HepG2 (cell line): ENCODE data around the gene SLC22A13. TPM values are rescaled to one million over a fixed set of nuclear protein-coding genes. Genes with fewer than 3 reads are reported as not detected.

Experiments used
- ATAC-seq: fragments of 200-7000 bp; cut with Tn5 transposase; 3 replicates; pipeline ENCODE4 v1.9.1; 2020; ENCODE audit warnings: mild to moderate bottlenecking, moderate library complexity
- Bru-seq: library from RNA; stranded (reverse); fragments of 400-500 nt; gene quantifications from one replicate; lab custom pipeline; 2021; lab: Mats Ljungman, UMichigan
- BruChase-seq, 2 experiments: library from RNA; stranded (reverse); fragments of 400-500 nt; gene quantifications; one replicate each; lab custom pipeline; 2021; lab: Mats Ljungman, UMichigan
- BruUV-seq: library from RNA; stranded (reverse); fragments of 400-500 nt; replicated peaks from 2 replicates; lab custom pipeline; 2021; lab: Mats Ljungman, UMichigan
- CTCF ChIA-PET: fragments of 300-600 bp; formaldehyde crosslinking; extraction: SDS; loops from one replicate; lab custom pipeline; 2021; ENCODE audit warnings: low total read pairs, inconsistent platforms, low intra/inter-chr PET ratio; lab: Yijun Ruan, JAX
- POLR2A ChIA-PET: fragments of 350-600 bp; sonication (Branson Sonifier 250); formaldehyde crosslinking; loops from one replicate; lab custom pipeline; 2020; ENCODE audit warnings: antibody characterized with exemption, inconsistent platforms; lab: Yijun Ruan, JAX
- DNase-seq: peaks from one replicate; pipeline ENCODE4 v3.0.0-alpha.2; 2015; ENCODE audit warnings: low spot score
- FAIRE-seq: peaks from 3 replicates; lab custom pipeline; 2011; peaks lifted over from hg19 to GRCh38; lab: Jason Lieb, UNC
- H2AFZ ChIP-seq: one replicate; pipeline ENCODE4 v1.6.1; 2011; ENCODE audit warnings: low read length, inconsistent platforms
- H3K27ac ChIP-seq: fragments of 300-600 bp; 3 replicates; pipeline ENCODE4 v1.8.0; 2011; ENCODE audit warnings: mixed run types, mild to moderate bottlenecking, mixed read lengths, low read length, inconsistent platforms; ENCODE audit not compliant: insufficient read depth; ENCODE audit errors: extremely low read length
- H3K27me3 ChIP-seq, 2 experiments: fragments of 200-600 bp in 1 of 2; 2 replicates in 1 of 2; 3 replicates in 1 of 2; pipeline versions ENCODE4 v1.6.0 to v1.8.0; 2011; ENCODE audit warnings: low read length in 2 of 2, mild to moderate bottlenecking in 2 of 2, moderate library complexity in 2 of 2, inconsistent platforms in 1 of 2; ENCODE audit not compliant: insufficient read depth in 2 of 2, control insufficient read depth in 1 of 2
- H3K36me3 ChIP-seq, 2 experiments: fragments of 200-600 bp in 1 of 2; replicated peaks in 1 of 2; 2 replicates in 1 of 2; 3 replicates in 1 of 2; pipeline versions ENCODE4 v1.5.1 to v1.8.0; 2011; ENCODE audit warnings: low read length in 2 of 2, inconsistent platforms in 1 of 2; ENCODE audit not compliant: insufficient read depth in 2 of 2, control insufficient read depth in 1 of 2
- H3K4me1 ChIP-seq: 2 replicates; pipeline ENCODE4 v1.5.1; 2012; ENCODE audit warnings: low read length, inconsistent platforms; ENCODE audit not compliant: insufficient read depth
- H3K4me2 ChIP-seq: 2 replicates; pipeline ENCODE4 v1.6.0; 2011; ENCODE audit warnings: low read depth, low read length, inconsistent platforms
- H3K4me3 ChIP-seq, 3 experiments: fragments of 200-600 bp in 1 of 3; sonication (generic), shearing (Covaris generic) in 1 of 3; replicated peaks in 1 of 3; 2 replicates each; pipeline ENCODE4 v1.5.1; 2011 to 2016; ENCODE audit warnings: low read length in 3 of 3, inconsistent platforms in 2 of 3, low read depth in 2 of 3, mild to moderate bottlenecking in 2 of 3, control low read depth in 1 of 3, mixed read lengths in 1 of 3; ENCODE audit not compliant: insufficient read depth in 1 of 3
- H3K79me2 ChIP-seq: one replicate; pipeline ENCODE4 v1.6.1; 2011; ENCODE audit warnings: low read length, inconsistent platforms; ENCODE audit not compliant: insufficient read depth
- H3K9ac ChIP-seq: 2 replicates; pipeline ENCODE4 v1.6.0; 2011; ENCODE audit warnings: mild to moderate bottlenecking, low read depth, low read length, inconsistent platforms; ENCODE audit not compliant: insufficient read depth
- H3K9me3 ChIP-seq: 2 replicates; pipeline ENCODE4 v1.5.1; 2012; ENCODE audit warnings: mild to moderate bottlenecking, low read length
- H4K20me1 ChIP-seq: 2 replicates; pipeline ENCODE4 v1.6.0; 2011; ENCODE audit warnings: inconsistent platforms, mild to moderate bottlenecking, low read length, moderate library complexity; ENCODE audit not compliant: insufficient read depth
- E2F1 ChIP-seq: sonication (generic); formaldehyde crosslinking; IDR thresholded peaks from 2 replicates; pipeline ENCODE4 v1.5.0; 2020; ENCODE audit warnings: missing genetic modification reagents
- FOXK1 ChIP-seq: sonication (generic); formaldehyde crosslinking; IDR thresholded peaks from 2 replicates; pipeline ENCODE4 v1.4.0; 2020; ENCODE audit warnings: low read depth, missing genetic modification reagents, borderline replicate concordance
- PLRG1 ChIP-seq: fragments of 450-650 bp; conservative IDR thresholded peaks from 2 replicates; pipeline ENCODE4 v1.6.1; 2016
- SMARCC2 ChIP-seq: fragments of 450-650 bp; IDR thresholded peaks from 2 replicates; pipeline ENCODE4 v1.6.1; 2017; ENCODE audit warnings: antibody characterized with exemption, mild to moderate bottlenecking
- TGIF2 ChIP-seq: IDR thresholded peaks from 2 replicates; pipeline ENCODE4 v1.6.1; 2016; ENCODE audit warnings: control low read depth, missing compliant biosample characterization
- ZNF44 ChIP-seq: sonication (generic); formaldehyde crosslinking; IDR thresholded peaks from 2 replicates; pipeline ENCODE4 v1.5.1; 2020; ENCODE audit warnings: mild to moderate bottlenecking, missing genetic modification reagents
- ZNF749 ChIP-seq: sonication (generic); formaldehyde crosslinking; IDR thresholded peaks from 2 replicates; pipeline ENCODE4 v1.8.0; 2022; ENCODE audit warnings: mild to moderate bottlenecking, missing genetic modification reagents, moderate library complexity, borderline replicate concordance
- ZNF816 ChIP-seq: sonication (generic); formaldehyde crosslinking; IDR thresholded peaks from 2 replicates; pipeline ENCODE4 v1.8.0; 2022; ENCODE audit warnings: missing genetic modification reagents, mild to moderate bottlenecking, borderline replicate concordance
- WGBS: methylation state at CpG from one replicate; pipeline ENCODE4 v1.1.6; 2017; ENCODE audit warnings: low lambda C conversion rate; 5-methylcytosine and 5-hydroxymethylcytosine counted together
- in situ Hi-C: cut with HindIII; loops from 2 replicates; pipeline ENCODE4 v1.10.0; 2017; ENCODE audit warnings: low pct_unique_long_range_greater_than_20kb; ENCODE audit not compliant: extremely low pct_ligation_motif_present
- intact Hi-C: fragments of 100-400 bp; cut with micrococcal nuclease; formaldehyde crosslinking; loops from one replicate; pipeline ENCODE4 v1.10.0; 2022; ENCODE audit not compliant: unreplicated experiment
- long read RNA-seq, 2 experiments: library from RNA in 1 of 2; library from polyadenylated mRNA in 1 of 2; stranded (forward) in 1 of 2; unstranded in 1 of 2; transcript quantifications; one replicate each; pipeline ENCODE4 v2.0.0, GENCODE V29; 2019 to 2022
- polyA minus RNA-seq, 3 experiments: library from RNA; depleted of rRNA, polyadenylated mRNA; stranded (reverse); fragments of >200 nt; gene quantifications; 2 replicates each; pipeline ENCODE4 v1.2.3, GENCODE V29; 2011; ENCODE audit warnings: low replicate concordance in 1 of 3
- polyA plus RNA-seq, 8 experiments: library from polyadenylated mRNA; depleted of rRNA in 3 of 8; stranded (reverse) in 7 of 8; unstranded in 1 of 8; fragments of >200 nt; fragmentation: Illumina TruSeq in 4 of 8; extraction: Trizol in 4 of 8; gene quantifications; 2 replicates each; pipeline versions ENCODE4 v1.2.1 to v1.2.3, GENCODE V29; 2011 to 2016; ENCODE audit warnings: low read depth in 4 of 8, missing spikeins in 1 of 8, mixed read lengths in 1 of 8; ENCODE audit not compliant: insufficient read depth in 1 of 8
- total RNA-seq, 5 experiments: library from RNA; depleted of rRNA; stranded (reverse); fragments of >200 nt; fragmentation: Illumina TruSeq; extraction: Trizol; gene quantifications; 2 replicates each; pipeline ENCODE4 v1.2.3, GENCODE V29; 2016; ENCODE audit warnings: low read depth in 1 of 5

SLC22A13 gene, protein sequence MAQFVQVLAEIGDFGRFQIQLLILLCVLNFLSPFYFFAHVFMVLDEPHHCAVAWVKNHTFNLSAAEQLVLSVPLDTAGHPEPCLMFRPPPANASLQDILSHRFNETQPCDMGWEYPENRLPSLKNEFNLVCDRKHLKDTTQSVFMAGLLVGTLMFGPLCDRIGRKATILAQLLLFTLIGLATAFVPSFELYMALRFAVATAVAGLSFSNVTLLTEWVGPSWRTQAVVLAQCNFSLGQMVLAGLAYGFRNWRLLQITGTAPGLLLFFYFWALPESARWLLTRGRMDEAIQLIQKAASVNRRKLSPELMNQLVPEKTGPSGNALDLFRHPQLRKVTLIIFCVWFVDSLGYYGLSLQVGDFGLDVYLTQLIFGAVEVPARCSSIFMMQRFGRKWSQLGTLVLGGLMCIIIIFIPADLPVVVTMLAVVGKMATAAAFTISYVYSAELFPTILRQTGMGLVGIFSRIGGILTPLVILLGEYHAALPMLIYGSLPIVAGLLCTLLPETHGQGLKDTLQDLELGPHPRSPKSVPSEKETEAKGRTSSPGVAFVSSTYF
- total RNA-seq (2016; rRNA removed; fragmentation: Illumina TruSeq; extraction: Trizol) (not detected in 2 replicates), polyA plus RNA-seq (2011; rRNA removed) (0.10 and 0.20 TPM in 2 replicates), polyA minus RNA-seq (2011; rRNA and poly(A)+ RNA removed; ENCODE audit: low replicate concordance) (0.92 and 1.3 TPM in 2 replicates), Bru-seq, nascent RNA (percentile 36 among the genes with signal in this experiment), BruChase-seq, experiment 1, labeled RNA remaining after a 6-hour chase (percentile 31 among the genes with signal in this experiment), BruChase-seq, experiment 2, labeled RNA remaining after a 2-hour chase (percentile 38 among the genes with signal in this experiment)
- not detected in 2 replicates for total RNA-seq (2016; cell fraction: cytosol; rRNA removed; fragmentation: Illumina TruSeq; extraction: Trizol; ENCODE audit: low read depth)
- total RNA-seq (2016; cell fraction: insoluble cytoplasmic fraction; rRNA removed; fragmentation: Illumina TruSeq; extraction: Trizol), result not detected in 2 replicates
- total RNA-seq (2016; cell fraction: membrane; rRNA removed; fragmentation: Illumina TruSeq; extraction: Trizol), result not detected in 2 replicates
- total RNA-seq (2016; cell fraction: nucleus; rRNA removed; fragmentation: Illumina TruSeq; extraction: Trizol), result 0.34 TPM in 1 of 2 replicates, not detected in the other
- not detected in 2 replicates for polyA plus RNA-seq (2011; cell fraction: cytosol; rRNA removed)
- polyA plus RNA-seq (2011; cell fraction: nucleus; rRNA removed), result 0.50 and 0.76 TPM in 2 replicates
- 0.11 TPM in 1 of 2 replicates, not detected in the other for polyA plus RNA-seq (2012)
- not detected in 2 replicates for polyA plus RNA-seq (2016; cell fraction: cytosol; fragmentation: Illumina TruSeq; extraction: Trizol; ENCODE audit: low read depth)
- not detected in 2 replicates for polyA plus RNA-seq (2016; cell fraction: insoluble cytoplasmic fraction; fragmentation: Illumina TruSeq; extraction: Trizol; ENCODE audit: low read depth)
- not detected in 2 replicates for polyA plus RNA-seq (2016; cell fraction: membrane; fragmentation: Illumina TruSeq; extraction: Trizol; ENCODE audit: low read depth)
- 0.29 TPM in 1 of 2 replicates, not detected in the other for polyA plus RNA-seq (2016; cell fraction: nucleus; fragmentation: Illumina TruSeq; extraction: Trizol; ENCODE audit: insufficient read depth, low read depth)
- not detected in 2 replicates for polyA minus RNA-seq (2011; cell fraction: cytosol; rRNA and poly(A)+ RNA removed)
- 1.7 and 1.9 TPM in 2 replicates for polyA minus RNA-seq (2011; cell fraction: nucleus; rRNA and poly(A)+ RNA removed)
- long read RNA-seq, experiment 1, result 0 reads
- long read RNA-seq, experiment 2, result 0 reads

- H2AFZ ChIP-seq, result no peak within 1 kb of the TSS
- H4K20me1 ChIP-seq, result no peaks in the 10 kb centered on the region
- in situ Hi-C loops, result no loop called here
- DNase-seq, result no peak
- H3K27ac ChIP-seq, result no peak within 1 kb of the TSS
- FAIRE-seq, result no peak
- H3K9ac ChIP-seq, result no peak within 1 kb of the TSS
- H3K4me3 ChIP-seq, result no peak within 1 kb of the TSS
- no peaks in the 10 kb centered on the region for H3K36me3 ChIP-seq
- peak; percentile 17; the same call in 1 of the 3 replicates for ATAC-seq
- H3K27me3 ChIP-seq, result no peaks in the 10 kb centered on the region
- ChIA-PET POLR2A (no interaction called here), CTCF (no interaction called here)
- no peak within 1 kb of the TSS for H3K4me2 ChIP-seq
- no peaks in the 10 kb centered on the region for H3K79me2 ChIP-seq
- TF ChIP-seq PLRG1 (no peak), FOXK1 (no peak), E2F1 (CRISPR knock-in tag) (no peak), ZNF44 (CRISPR knock-in tag) (no peak), SMARCC2 (no peak), TGIF2 (CRISPR knock-in tag) (no peak), ZNF749 (CRISPR knock-in tag) (no peak), ZNF816 (CRISPR knock-in tag) (no peak)
- H3K4me1 ChIP-seq, result peaks cover 14% of the 10 kb centered on the region
- intact Hi-C loops, result no loop called here
- H3K9me3 ChIP-seq, result no peaks in the 10 kb centered on the region
- no TSS peak for BruUV-seq
- WGBS, result 60% methylated on average over 8 of the region's 9 CpGs
Observed at GRCh38 chr3:38265604-38266307, at the start of gene SLC22A13. Gene SLC22A13 (plus strand): TSS chr3:38265812. CDS start chr3:38265861, 49 bp downstream.
